ENCODE results near the gene SLAMF9.

The SLAMF9 gene

GRCh38 chr1:159974350-159974965 is 20.4 kb upstream of the SLAMF9 start:
- no peak for DNase-seq

GRCh38 chr1:159973350-159973940 is 19.4 kb upstream of the SLAMF9 start:
- DNase-seq = no peak

- no peak for DNase-seq
These were observed 18.6 kb upstream of the SLAMF9 start for GRCh38 chr1:159972443-159973205.

GRCh38 chr1:159970932-159971342 is 16.9 kb upstream of the SLAMF9 start:
- DNase-seq = no peak

GRCh38 chr1:159968901-159969300 is 14.9 kb upstream of the SLAMF9 start:
- DNase-seq = no peak

GRCh38 chr1:159965263-159965662 is 11.2 kb upstream of the SLAMF9 start:
- DNase-seq = no peak

- DNase-seq = no peak
These were observed 10.1 kb upstream of the SLAMF9 start for GRCh38 chr1:159964144-159964543.

GRCh38 chr1:159962176-159962575 is 8.1 kb upstream of the SLAMF9 start:
- no peak for DNase-seq

GRCh38 chr1:159961636-159962035 is 7.6 kb upstream of the SLAMF9 start:
- DNase-seq = no peak

GRCh38 chr1:159960721-159961381 is 6.8 kb upstream of the SLAMF9 start:
- DNase-seq = no peak

GRCh38 chr1:159959451-159959850 is 5.4 kb upstream of the SLAMF9 start:
- no peak for DNase-seq

GRCh38 chr1:159958719-159959380 is 4.8 kb upstream of the SLAMF9 start:
- DNase-seq = no peak

GRCh38 chr1:159957824-159958268 is 3.8 kb upstream of the SLAMF9 start:
- DNase-seq = no peak

GRCh38 chr1:159955456-159955855 is 1.4 kb upstream of the SLAMF9 start:
- no peak for DNase-seq

GRCh38 chr1:159952932-159953331 is 1.1 kb downstream of the SLAMF9 start:
- no peak for DNase-seq

- DNase-seq = no peak
These were observed 2.5 kb downstream of the SLAMF9 start for GRCh38 chr1:159951551-159951950.

GRCh38 chr1:159951016-159951415 is 3.0 kb downstream of the SLAMF9 start:
- DNase-seq = no peak

- no peak for DNase-seq
These were observed 4.1 kb downstream of the SLAMF9 start for GRCh38 chr1:159949981-159950381.

- no peak for DNase-seq
These were observed 4.9 kb downstream of the SLAMF9 start for GRCh38 chr1:159949123-159949522.

GRCh38 chr1:159947942-159948341 is 6.1 kb downstream of the SLAMF9 start:
- DNase-seq = no peak

- no peak for DNase-seq
These were observed 7.5 kb downstream of the SLAMF9 start for GRCh38 chr1:159946242-159947187.

Data from SW 1271 (cell line).